Nephron progenitor cell (in vitro differentiated cells): ENCODE measurements around the gene NUP62.
"Not testable (repeated sequence)": the region's sequence is repeated elsewhere in the genome, so short reads cannot be mapped to it uniquely, and the experiment has no call there.

ENCODE experiments used
- DNase-seq: peaks from one replicate; pipeline ENCODE4 v3.0.0; 2021
- H3K27ac Mint-ChIP-seq: 2 replicates; pipeline ENCODE4 v1.8.0; 2021; ENCODE audit warnings: mild to moderate bottlenecking, moderate library complexity, mixed read lengths
- H3K27me3 Mint-ChIP-seq: 2 replicates; pipeline ENCODE4 v1.8.0; 2021; ENCODE audit warnings: mild to moderate bottlenecking, low read depth, mixed read lengths; ENCODE audit not compliant: poor library complexity
- H3K36me3 Mint-ChIP-seq: 2 replicates; pipeline ENCODE4 v1.8.0; 2021; ENCODE audit warnings: low read depth, mixed read lengths
- H3K4me1 Mint-ChIP-seq: 2 replicates; pipeline ENCODE4 v1.8.0; 2021; ENCODE audit warnings: mixed read lengths
- H3K4me3 Mint-ChIP-seq: 2 replicates; pipeline ENCODE4 v1.8.0; 2021; ENCODE audit warnings: mild to moderate bottlenecking, moderate library complexity, mixed read lengths
- H3K9me3 Mint-ChIP-seq: 2 replicates; pipeline ENCODE4 v1.8.0; 2021; ENCODE audit warnings: mild to moderate bottlenecking, moderate library complexity, mixed read lengths
- TF ChIP-seq, protein P1 (sequence below): fragments of 200-600 bp; sonication (generic); IDR thresholded peaks from 2 replicates; pipeline ENCODE4 v1.5.0; 2021; ENCODE audit warnings: antibody characterized with exemption

NUP62 gene

GRCh38 chr19:49975051-49975450, 45.7 kb upstream of the NUP62 start:
- Mint-ChIP-seq H3K9me3 (no peaks in the 10 kb centered on the region), H3K27ac (no peak overlapping the region), H3K4me3 (no peak overlapping the region), H3K4me1 (peaks cover 16% of the 10 kb centered on the region), H3K36me3 (peaks cover 8% of the 10 kb centered on the region), H3K27me3 (peaks cover 3% of the 10 kb centered on the region)
- DNase-seq = no peak
- TF ChIP-seq, protein P1, sequence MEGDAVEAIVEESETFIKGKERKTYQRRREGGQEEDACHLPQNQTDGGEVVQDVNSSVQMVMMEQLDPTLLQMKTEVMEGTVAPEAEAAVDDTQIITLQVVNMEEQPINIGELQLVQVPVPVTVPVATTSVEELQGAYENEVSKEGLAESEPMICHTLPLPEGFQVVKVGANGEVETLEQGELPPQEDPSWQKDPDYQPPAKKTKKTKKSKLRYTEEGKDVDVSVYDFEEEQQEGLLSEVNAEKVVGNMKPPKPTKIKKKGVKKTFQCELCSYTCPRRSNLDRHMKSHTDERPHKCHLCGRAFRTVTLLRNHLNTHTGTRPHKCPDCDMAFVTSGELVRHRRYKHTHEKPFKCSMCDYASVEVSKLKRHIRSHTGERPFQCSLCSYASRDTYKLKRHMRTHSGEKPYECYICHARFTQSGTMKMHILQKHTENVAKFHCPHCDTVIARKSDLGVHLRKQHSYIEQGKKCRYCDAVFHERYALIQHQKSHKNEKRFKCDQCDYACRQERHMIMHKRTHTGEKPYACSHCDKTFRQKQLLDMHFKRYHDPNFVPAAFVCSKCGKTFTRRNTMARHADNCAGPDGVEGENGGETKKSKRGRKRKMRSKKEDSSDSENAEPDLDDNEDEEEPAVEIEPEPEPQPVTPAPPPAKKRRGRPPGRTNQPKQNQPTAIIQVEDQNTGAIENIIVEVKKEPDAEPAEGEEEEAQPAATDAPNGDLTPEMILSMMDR = no peak

GRCh38 chr19:49973987-49974386, 44.7 kb upstream of the NUP62 start:
- DNase-seq = no peak
- Mint-ChIP-seq H3K27me3 (peaks cover 3% of the 10 kb centered on the region), H3K27ac (no peak overlapping the region)

GRCh38 chr19:49972841-49973240, 43.5 kb upstream of the NUP62 start:
- TF ChIP-seq, protein P1 = no peak
- no peak overlapping the region for H3K27ac Mint-ChIP-seq
- H3K4me3 Mint-ChIP-seq = no peak overlapping the region
- H3K9me3 Mint-ChIP-seq = no peaks in the 10 kb centered on the region
- peaks cover 8% of the 10 kb centered on the region for H3K36me3 Mint-ChIP-seq
- peaks cover 7% of the 10 kb centered on the region for H3K27me3 Mint-ChIP-seq
- DNase-seq = no peak
- peaks cover 16% of the 10 kb centered on the region for H3K4me1 Mint-ChIP-seq

More at GRCh38 chr19:49973987-49974386, 44.7 kb upstream of the NUP62 start:
- Mint-ChIP-seq H3K9me3 (no peaks in the 10 kb centered on the region), H3K36me3 (peaks cover 8% of the 10 kb centered on the region), H3K4me3 (no peak overlapping the region), H3K4me1 (peaks cover 16% of the 10 kb centered on the region)
- TF ChIP-seq, protein P1 = no peak

DNA sequence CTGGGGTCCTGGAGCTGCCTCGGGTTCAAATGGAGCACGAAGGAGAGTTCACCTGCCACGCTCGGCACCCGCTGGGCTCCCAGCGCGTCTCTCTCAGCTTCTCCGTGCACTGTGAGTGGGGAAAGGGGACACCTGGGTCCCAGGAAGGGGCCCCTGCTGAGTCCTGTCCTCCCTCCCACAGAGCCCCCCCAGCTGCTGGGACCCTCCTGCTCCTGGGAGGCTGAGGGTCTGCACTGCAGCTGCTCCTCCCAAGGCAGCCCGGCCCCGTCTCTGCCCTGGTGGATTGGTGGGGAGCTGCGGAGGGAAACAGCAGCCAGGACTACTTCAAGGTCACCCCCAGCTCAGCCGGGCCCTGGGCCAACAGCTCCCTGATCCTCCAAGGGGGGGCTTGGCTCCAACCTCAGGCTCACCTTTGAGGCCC, 42.7 kb upstream of the NUP62 start:
- Mint-ChIP-seq H3K27ac (no peak overlapping the region), H3K9me3 (no peaks in the 10 kb centered on the region), H3K4me1 (peaks cover 7% of the 10 kb centered on the region), H3K27me3 (peaks cover 10% of the 10 kb centered on the region), H3K4me3 (no peak overlapping the region), H3K36me3 (peaks cover 7% of the 10 kb centered on the region)
- TF ChIP-seq, protein P1 = no peak
- DNase-seq = no peak

DNA sequence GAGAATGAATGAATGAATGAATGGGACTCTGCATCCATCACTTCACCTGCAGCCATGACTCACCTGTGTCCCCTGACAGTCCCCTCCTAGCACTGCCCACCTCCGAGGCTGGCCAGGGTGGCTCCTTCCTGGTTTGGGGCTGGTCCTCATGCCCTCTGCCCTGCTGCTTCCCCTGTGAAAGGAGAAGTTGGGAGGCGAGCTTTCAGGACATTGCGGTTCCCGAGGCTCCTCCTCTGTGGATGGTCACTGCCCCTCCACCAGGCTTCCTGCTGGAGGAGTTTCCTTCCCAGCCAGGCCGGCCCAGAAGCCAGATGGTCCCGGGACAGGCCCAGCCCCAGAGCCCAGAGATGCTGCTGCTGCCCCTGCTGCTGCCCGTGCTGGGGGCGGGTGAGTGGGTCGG, 40.1 kb upstream of the NUP62 start:
- H3K4me1 Mint-ChIP-seq, DNase-seq, H3K36me3 Mint-ChIP-seq, H3K27ac Mint-ChIP-seq, H3K4me3 Mint-ChIP-seq: not testable (repeated sequence)
- Mint-ChIP-seq H3K27me3 (peaks cover 21% of the 10 kb centered on the region), H3K9me3 (peaks cover 12% of the 10 kb centered on the region)

- TF ChIP-seq, protein P1 = no peak
- Mint-ChIP-seq H3K36me3 (no peaks in the 10 kb centered on the region), H3K4me3 (no peak overlapping the region), H3K4me1 (no peaks in the 10 kb centered on the region), H3K27ac (no peak overlapping the region), H3K9me3 (peaks cover 14% of the 10 kb centered on the region), H3K27me3 (peaks cover 20% of the 10 kb centered on the region)
- DNase-seq = no peak
Measured at GRCh38 chr19:49968279-49968922, 39.1 kb upstream of the NUP62 start.

- DNase-seq, H3K27ac Mint-ChIP-seq, H3K4me3 Mint-ChIP-seq, H3K36me3 Mint-ChIP-seq: not testable (repeated sequence)
- Mint-ChIP-seq H3K9me3 (peaks cover 14% of the 10 kb centered on the region), H3K4me1 (peaks cover 13% of the 10 kb centered on the region), H3K27me3 (peaks cover 17% of the 10 kb centered on the region)
Measured at GRCh38 chr19:49960980-49961379, 31.7 kb upstream of the NUP62 start, which contains the start of gene SIGLEC11. Gene SIGLEC11 (minus strand): TSS chr19:49961172. CDS start chr19:49961081, 91 bp downstream.

DNA sequence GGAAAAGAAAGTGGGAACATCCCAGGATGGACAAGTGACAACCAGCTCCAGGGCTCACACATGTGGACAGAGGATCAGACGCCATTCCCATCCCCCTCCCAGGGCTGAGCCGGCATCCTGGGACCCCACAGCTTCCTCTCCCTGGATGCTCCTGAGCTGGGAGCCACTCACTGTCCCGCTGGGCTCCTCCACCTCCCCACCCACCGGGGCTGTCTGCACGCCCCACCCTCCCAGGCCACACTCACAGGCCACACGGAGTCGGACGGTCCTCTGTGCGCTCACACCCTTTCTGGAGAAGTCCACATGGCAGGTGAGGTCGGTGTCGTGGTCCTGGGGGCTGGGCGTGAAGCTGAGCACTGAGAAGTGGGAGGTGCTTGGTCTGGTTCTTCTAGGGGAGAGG, 30.6 kb upstream of the NUP62 start:
- H3K4me3 Mint-ChIP-seq, DNase-seq, H3K27ac Mint-ChIP-seq, H3K36me3 Mint-ChIP-seq: not testable (repeated sequence)
- Mint-ChIP-seq H3K4me1 (peaks cover 22% of the 10 kb centered on the region), H3K27me3 (peaks cover 14% of the 10 kb centered on the region), H3K9me3 (peaks cover 10% of the 10 kb centered on the region)

DNA sequence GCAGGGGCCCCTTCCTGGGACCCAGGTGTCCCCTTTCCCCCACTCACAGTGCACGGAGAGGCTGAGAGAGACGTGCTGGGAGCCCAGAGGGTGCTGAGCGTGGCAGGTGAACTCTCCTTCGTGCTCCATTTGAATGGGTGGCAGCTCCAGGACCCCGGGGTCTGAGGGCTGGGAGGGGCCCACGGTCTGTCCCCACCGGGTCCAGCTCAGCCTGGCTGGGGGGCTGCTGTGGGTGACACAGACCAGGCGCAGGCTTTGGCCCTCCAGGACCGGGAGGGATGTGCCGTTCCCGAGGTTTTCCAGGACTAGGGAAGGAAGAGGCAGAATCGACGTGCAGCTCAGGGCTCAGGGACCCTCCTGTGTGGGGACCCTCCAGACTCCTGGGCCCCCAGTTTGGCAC, 29.3 kb upstream of the NUP62 start:
- H3K27ac Mint-ChIP-seq, H3K9me3 Mint-ChIP-seq, DNase-seq, H3K36me3 Mint-ChIP-seq, H3K4me3 Mint-ChIP-seq: not testable (repeated sequence)
- peaks cover 14% of the 10 kb centered on the region for H3K27me3 Mint-ChIP-seq
- peaks cover 35% of the 10 kb centered on the region for H3K4me1 Mint-ChIP-seq

DNA sequence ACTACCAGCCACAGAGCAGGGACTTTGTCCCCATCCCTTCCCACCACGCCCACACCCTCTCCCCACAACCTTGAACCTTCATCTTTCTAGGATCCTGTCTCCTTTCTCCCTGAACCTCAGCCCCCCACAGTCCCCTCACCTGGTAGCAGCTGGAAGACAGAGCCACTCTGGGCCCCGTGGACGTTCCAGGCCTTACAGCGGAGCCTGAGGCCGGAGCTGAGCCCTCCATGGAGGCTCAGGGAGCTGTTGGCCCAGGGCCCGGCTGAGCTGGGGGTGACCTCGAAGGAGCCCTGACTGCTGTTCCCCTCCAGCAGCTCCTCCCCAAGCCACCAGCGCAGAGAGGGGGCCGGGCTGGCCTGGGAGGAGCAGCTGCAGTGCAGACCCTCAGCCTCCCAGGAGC, 28.8 kb upstream of the NUP62 start:
- not testable (repeated sequence) for H3K27ac Mint-ChIP-seq, H3K4me3 Mint-ChIP-seq, DNase-seq, H3K36me3 Mint-ChIP-seq, H3K9me3 Mint-ChIP-seq
- Mint-ChIP-seq H3K4me1 (peaks cover 39% of the 10 kb centered on the region), H3K27me3 (peaks cover 15% of the 10 kb centered on the region)
